ENCODE data around the gene RHBDF1. TPM values are rescaled to one million over a fixed set of nuclear protein-coding genes. Genes with fewer than 3 reads are reported as not detected.
A peak's percentile ranks its signal among the peaks of the same experiment; 100 is the strongest.

The RHBDF1 gene
- polyA plus RNA-seq, 1 of the 3 experiments (the other 2 are of a cell fraction), result 54.1 TPM

DNA sequence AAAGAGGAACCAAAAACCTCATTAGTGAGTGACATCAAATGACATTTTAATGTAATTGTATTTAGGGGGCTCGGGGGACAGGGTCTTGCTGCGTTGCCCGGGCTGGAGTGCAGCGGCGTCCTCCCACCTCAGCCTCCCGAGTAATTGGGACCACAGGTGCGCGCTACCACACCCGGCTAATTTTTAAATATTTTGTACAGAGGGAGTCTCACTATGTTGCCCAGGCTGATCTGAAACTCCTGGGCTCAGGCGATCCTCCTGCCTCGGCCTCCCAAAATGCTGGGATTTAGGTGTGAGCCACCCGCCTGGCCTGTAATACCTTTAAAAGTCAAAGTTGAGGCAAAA, 18.2 kb downstream of the RHBDF1 start:
- TF ChIP-seq, protein P1, sequence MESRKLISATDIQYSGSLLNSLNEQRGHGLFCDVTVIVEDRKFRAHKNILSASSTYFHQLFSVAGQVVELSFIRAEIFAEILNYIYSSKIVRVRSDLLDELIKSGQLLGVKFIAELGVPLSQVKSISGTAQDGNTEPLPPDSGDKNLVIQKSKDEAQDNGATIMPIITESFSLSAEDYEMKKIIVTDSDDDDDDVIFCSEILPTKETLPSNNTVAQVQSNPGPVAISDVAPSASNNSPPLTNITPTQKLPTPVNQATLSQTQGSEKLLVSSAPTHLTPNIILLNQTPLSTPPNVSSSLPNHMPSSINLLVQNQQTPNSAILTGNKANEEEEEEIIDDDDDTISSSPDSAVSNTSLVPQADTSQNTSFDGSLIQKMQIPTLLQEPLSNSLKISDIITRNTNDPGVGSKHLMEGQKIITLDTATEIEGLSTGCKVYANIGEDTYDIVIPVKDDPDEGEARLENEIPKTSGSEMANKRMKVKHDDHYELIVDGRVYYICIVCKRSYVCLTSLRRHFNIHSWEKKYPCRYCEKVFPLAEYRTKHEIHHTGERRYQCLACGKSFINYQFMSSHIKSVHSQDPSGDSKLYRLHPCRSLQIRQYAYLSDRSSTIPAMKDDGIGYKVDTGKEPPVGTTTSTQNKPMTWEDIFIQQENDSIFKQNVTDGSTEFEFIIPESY (IDR thresholded peaks at IDR 0.05; ENCODE audit: borderline replicate concordance, low read depth), result no peak
- TF ChIP-seq, protein P2, sequence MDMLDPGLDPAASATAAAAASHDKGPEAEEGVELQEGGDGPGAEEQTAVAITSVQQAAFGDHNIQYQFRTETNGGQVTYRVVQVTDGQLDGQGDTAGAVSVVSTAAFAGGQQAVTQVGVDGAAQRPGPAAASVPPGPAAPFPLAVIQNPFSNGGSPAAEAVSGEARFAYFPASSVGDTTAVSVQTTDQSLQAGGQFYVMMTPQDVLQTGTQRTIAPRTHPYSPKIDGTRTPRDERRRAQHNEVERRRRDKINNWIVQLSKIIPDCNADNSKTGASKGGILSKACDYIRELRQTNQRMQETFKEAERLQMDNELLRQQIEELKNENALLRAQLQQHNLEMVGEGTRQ (IDR thresholded peaks at IDR 0.05; ENCODE audit: borderline replicate concordance, low read depth, low read length), result no peak
- no peak for TF ChIP-seq NRF1 (IDR thresholded peaks at IDR 0.05; ENCODE audit: low read depth, low read length)
- TF ChIP-seq, protein P3, sequence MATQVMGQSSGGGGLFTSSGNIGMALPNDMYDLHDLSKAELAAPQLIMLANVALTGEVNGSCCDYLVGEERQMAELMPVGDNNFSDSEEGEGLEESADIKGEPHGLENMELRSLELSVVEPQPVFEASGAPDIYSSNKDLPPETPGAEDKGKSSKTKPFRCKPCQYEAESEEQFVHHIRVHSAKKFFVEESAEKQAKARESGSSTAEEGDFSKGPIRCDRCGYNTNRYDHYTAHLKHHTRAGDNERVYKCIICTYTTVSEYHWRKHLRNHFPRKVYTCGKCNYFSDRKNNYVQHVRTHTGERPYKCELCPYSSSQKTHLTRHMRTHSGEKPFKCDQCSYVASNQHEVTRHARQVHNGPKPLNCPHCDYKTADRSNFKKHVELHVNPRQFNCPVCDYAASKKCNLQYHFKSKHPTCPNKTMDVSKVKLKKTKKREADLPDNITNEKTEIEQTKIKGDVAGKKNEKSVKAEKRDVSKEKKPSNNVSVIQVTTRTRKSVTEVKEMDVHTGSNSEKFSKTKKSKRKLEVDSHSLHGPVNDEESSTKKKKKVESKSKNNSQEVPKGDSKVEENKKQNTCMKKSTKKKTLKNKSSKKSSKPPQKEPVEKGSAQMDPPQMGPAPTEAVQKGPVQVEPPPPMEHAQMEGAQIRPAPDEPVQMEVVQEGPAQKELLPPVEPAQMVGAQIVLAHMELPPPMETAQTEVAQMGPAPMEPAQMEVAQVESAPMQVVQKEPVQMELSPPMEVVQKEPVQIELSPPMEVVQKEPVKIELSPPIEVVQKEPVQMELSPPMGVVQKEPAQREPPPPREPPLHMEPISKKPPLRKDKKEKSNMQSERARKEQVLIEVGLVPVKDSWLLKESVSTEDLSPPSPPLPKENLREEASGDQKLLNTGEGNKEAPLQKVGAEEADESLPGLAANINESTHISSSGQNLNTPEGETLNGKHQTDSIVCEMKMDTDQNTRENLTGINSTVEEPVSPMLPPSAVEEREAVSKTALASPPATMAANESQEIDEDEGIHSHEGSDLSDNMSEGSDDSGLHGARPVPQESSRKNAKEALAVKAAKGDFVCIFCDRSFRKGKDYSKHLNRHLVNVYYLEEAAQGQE (IDR thresholded peaks at IDR 0.05; ENCODE audit: low read depth, low read length), result no peak
- H3K9me3 ChIP-seq, result no peaks in the 10 kb centered on the region
- H2AFZ ChIP-seq (ENCODE audit: low read depth), result peak overlapping the region; percentile 93
- CTCF ChIA-PET, result interaction anchor here (4.0 kb wide), 1 partner anchor 12 kb away, joined by 20 read pairs; no protein-coding TSS in a partner anchor
- peak overlapping the region in 1 of 2 experiments; percentile 70; a peak in 1 of 4 replicates for H3K27ac ChIP-seq (ENCODE audit: low read depth in 2 of 2, low read length in 1 of 2)
- H3K79me2 ChIP-seq (ENCODE audit: insufficient read depth), result peaks cover 46% of the 10 kb centered on the region
- POLR2A ChIA-PET, result no interaction called here
- peaks cover 4 to 41% of the 10 kb centered on the region in 2 experiments for H3K36me3 ChIP-seq (replicated peaks in 1 of 2; ENCODE audit: control insufficient read depth in 1 of 2, insufficient read depth in 2 of 2, low read length in 1 of 2)
- no peaks in the 10 kb centered on the region for H3K9me2 ChIP-seq
- H3K27me3 ChIP-seq (ENCODE audit: insufficient read depth), result no peaks in the 10 kb centered on the region
- H3K4me2 ChIP-seq, result peak overlapping the region; percentile 96
- no peaks in the 10 kb centered on the region for H4K20me1 ChIP-seq (ENCODE audit: insufficient read depth)
- H3K4me1 ChIP-seq (ENCODE audit: control insufficient read depth in 1 of 2, insufficient read depth in 2 of 2, low read depth in 1 of 2, low read length in 1 of 2), result peaks cover 3 to 9% of the 10 kb centered on the region in 2 experiments; a peak in 1 of 4 replicates
- H3K4me3 ChIP-seq (ENCODE audit: low read depth in 2 of 2, low read length in 1 of 2), result peak overlapping the region; percentile 67 to 87
- WGBS (ENCODE audit: low lambda C conversion rate), result 20% methylated on average over 12 of the region's 12 CpGs
- DNase-seq, result no peak
- peak overlapping the region; percentile 83 for H3K9ac ChIP-seq
- H3F3A ChIP-seq (replicated peaks; ENCODE audit: insufficient read depth), result peaks cover 8% of the 10 kb centered on the region

DNA sequence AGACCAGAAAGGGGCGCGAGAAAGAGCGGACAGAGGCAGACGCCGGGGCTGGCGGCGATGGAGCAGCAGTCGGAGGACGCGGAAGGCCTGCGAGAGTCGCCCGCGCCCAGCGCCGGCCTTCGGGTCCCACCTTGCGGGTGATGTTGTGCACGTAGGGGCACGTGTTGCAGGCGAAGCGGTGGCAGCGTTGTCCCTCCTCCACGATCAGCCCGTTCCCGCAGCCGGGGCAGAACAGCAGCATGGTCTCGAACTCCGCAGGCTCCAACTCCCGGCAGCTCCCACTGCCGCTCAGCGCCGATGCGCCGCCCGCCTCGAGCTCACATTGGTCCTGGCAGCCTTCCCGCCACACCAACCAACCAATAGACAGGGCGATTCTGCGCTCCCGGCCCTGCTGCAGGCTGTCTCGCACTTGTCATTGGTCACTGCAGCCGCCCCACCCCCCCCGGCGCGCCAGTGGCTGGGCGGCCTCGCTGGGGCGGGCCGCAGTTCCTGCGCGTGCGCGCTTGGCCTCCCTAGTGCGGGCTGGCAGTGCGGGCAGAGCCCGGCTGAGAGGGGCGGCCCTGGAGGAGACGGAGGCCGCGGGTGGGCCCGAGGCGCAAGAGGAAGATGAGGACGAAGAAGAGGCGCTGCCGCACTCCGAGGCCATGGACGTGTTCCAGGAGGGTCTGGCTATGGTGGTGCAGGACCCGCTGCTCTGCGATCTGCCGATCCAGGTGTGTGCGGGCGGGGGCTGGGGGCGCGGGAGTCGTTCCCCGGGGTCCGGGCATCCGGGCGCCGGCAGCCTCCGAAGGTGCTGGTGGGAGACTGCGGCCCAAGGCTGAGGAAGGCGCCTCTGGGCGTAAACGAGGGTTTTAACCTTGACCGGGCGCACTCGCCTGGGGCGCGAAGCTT, 18.8 kb downstream of the RHBDF1 start, which contains the start of the genes POLR3K and SNRNP25:
Gene POLR3K (minus strand): TSS at position 263 of the 891 bp plus-strand sequence. CDS start 22 bp downstream, at position 241.
Gene SNRNP25 (plus strand): TSS at position 483 of the 891 bp plus-strand sequence. CDS start 189 bp downstream, at position 672.
- H3K9ac ChIP-seq, result peak within 1 kb of the TSS; percentile 83
- peak within 1 kb of the TSS; percentile 70 to 72 for H3K27ac ChIP-seq (ENCODE audit: low read depth in 2 of 2, low read length in 1 of 2)
- H3K4me3 ChIP-seq (ENCODE audit: low read depth in 2 of 2, low read length in 1 of 2), result peak within 1 kb of the TSS; percentile 67 to 87
- peaks cover 46% of the 10 kb centered on the region for H3K79me2 ChIP-seq (ENCODE audit: insufficient read depth)
- peaks cover 8% of the 10 kb centered on the region for H3F3A ChIP-seq (replicated peaks; ENCODE audit: insufficient read depth)
- H2AFZ ChIP-seq (ENCODE audit: low read depth), result peak within 1 kb of the TSS; percentile 93
- no peaks in the 10 kb centered on the region for H4K20me1 ChIP-seq (ENCODE audit: insufficient read depth)
- POLR2A ChIA-PET, result interaction anchor here (0.7 to 1.0 kb wide), 2 partner anchors 9 to 129 kb away, joined by 3 read pairs; no protein-coding TSS in a partner anchor
- H3K27me3 ChIP-seq (ENCODE audit: insufficient read depth), result no peaks in the 10 kb centered on the region
- H3K9me2 ChIP-seq, result no peaks in the 10 kb centered on the region
- H3K4me1 ChIP-seq (ENCODE audit: control insufficient read depth in 1 of 2, insufficient read depth in 2 of 2, low read depth in 1 of 2, low read length in 1 of 2), result peaks cover 3 to 9% of the 10 kb centered on the region in 2 experiments; a peak in 1 of 4 replicates
- peak within 1 kb of the TSS; percentile 96 for H3K4me2 ChIP-seq
- WGBS (ENCODE audit: low lambda C conversion rate), result 2% methylated on average over 25 of the region's 91 CpGs
- peaks cover 3 to 35% of the 10 kb centered on the region in 2 experiments for H3K36me3 ChIP-seq (replicated peaks in 1 of 2; ENCODE audit: control insufficient read depth in 1 of 2, insufficient read depth in 2 of 2, low read length in 1 of 2)
- CTCF ChIA-PET, result interaction anchor here (1.0 to 4.0 kb wide), 9 partner anchors 10 to 309 kb away, joined by 3 to 20 read pairs (median 4); no protein-coding TSS in a partner anchor
- no peaks in the 10 kb centered on the region for H3K9me3 ChIP-seq
- peak; percentile 100 for DNase-seq
- TF ChIP-seq MXI1 (IDR thresholded peaks at IDR 0.05; ENCODE audit: low read depth, low read length) (peak; percentile 90), GABPA (IDR thresholded peaks at IDR 0.05; ENCODE audit: low read depth) (no peak), CHD2 (IDR thresholded peaks at IDR 0.05; ENCODE audit: low read length, partially characterized antibody) (peak; percentile 95), YY1 (IDR thresholded peaks at IDR 0.05; ENCODE audit: low read depth) (no peak), SIN3A (IDR thresholded peaks at IDR 0.05; ENCODE audit: borderline replicate concordance, low read depth, low read length) (peak; percentile 64; the same call in 1 of the 2 replicates), NFIC (IDR thresholded peaks at IDR 0.05; ENCODE audit: borderline replicate concordance) (no peak)
- TF ChIP-seq, protein P4, sequence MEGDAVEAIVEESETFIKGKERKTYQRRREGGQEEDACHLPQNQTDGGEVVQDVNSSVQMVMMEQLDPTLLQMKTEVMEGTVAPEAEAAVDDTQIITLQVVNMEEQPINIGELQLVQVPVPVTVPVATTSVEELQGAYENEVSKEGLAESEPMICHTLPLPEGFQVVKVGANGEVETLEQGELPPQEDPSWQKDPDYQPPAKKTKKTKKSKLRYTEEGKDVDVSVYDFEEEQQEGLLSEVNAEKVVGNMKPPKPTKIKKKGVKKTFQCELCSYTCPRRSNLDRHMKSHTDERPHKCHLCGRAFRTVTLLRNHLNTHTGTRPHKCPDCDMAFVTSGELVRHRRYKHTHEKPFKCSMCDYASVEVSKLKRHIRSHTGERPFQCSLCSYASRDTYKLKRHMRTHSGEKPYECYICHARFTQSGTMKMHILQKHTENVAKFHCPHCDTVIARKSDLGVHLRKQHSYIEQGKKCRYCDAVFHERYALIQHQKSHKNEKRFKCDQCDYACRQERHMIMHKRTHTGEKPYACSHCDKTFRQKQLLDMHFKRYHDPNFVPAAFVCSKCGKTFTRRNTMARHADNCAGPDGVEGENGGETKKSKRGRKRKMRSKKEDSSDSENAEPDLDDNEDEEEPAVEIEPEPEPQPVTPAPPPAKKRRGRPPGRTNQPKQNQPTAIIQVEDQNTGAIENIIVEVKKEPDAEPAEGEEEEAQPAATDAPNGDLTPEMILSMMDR (IDR thresholded peaks at IDR 0.05), result no peak
- TF ChIP-seq, protein P5, sequence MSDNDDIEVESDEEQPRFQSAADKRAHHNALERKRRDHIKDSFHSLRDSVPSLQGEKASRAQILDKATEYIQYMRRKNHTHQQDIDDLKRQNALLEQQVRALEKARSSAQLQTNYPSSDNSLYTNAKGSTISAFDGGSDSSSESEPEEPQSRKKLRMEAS (IDR thresholded peaks at IDR 0.05; ENCODE audit: low read depth), result peak; percentile 70; the same call in 1 of the 2 replicates
- TF ChIP-seq, protein P6, sequence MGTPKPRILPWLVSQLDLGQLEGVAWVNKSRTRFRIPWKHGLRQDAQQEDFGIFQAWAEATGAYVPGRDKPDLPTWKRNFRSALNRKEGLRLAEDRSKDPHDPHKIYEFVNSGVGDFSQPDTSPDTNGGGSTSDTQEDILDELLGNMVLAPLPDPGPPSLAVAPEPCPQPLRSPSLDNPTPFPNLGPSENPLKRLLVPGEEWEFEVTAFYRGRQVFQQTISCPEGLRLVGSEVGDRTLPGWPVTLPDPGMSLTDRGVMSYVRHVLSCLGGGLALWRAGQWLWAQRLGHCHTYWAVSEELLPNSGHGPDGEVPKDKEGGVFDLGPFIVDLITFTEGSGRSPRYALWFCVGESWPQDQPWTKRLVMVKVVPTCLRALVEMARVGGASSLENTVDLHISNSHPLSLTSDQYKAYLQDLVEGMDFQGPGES (IDR thresholded peaks at IDR 0.05; ENCODE audit: low read depth, low read length), result peak; percentile 87

All from SK-N-SH (cell line).